IgD-negative memory B cell (primary cell): Measurements from ENCODE around the gene ITIH5. TPM values are rescaled to one million over a fixed set of nuclear protein-coding genes. Genes with fewer than 3 reads are reported as not detected.

Experiments
- H3K27ac Mint-ChIP-seq, 3 donors: one replicate each; pipeline ENCODE4 v1.8.0; 2020 to 2022; ENCODE audit warnings: mild to moderate bottlenecking in 3 of 3, mixed read lengths in 3 of 3, moderate library complexity in 1 of 3
- H3K27me3 Mint-ChIP-seq: one replicate; pipeline ENCODE4 v1.8.0; 2021; ENCODE audit warnings: mixed read lengths
- H3K36me3 Mint-ChIP-seq: one replicate; pipeline ENCODE4 v1.8.0; 2020; ENCODE audit warnings: mild to moderate bottlenecking, mixed read lengths
- H3K4me1 Mint-ChIP-seq, 3 donors: one replicate each; pipeline ENCODE4 v1.8.0; 2020 to 2022; ENCODE audit warnings: mixed read lengths in 3 of 3, mild to moderate bottlenecking in 1 of 3
- H3K4me3 Mint-ChIP-seq, 4 donors: one replicate each; pipeline ENCODE4 v1.8.0; 2020 to 2022; ENCODE audit warnings: mild to moderate bottlenecking in 4 of 4, mixed read lengths in 4 of 4, moderate library complexity in 3 of 4
- H3K9me3 Mint-ChIP-seq, 3 donors: one replicate each; pipeline ENCODE4 v1.8.0; 2020 to 2021; ENCODE audit warnings: mixed read lengths in 3 of 3, mild to moderate bottlenecking in 1 of 3
- polyA plus RNA-seq: library from polyadenylated mRNA; unstranded; fragments of 300-500 nt; fragmentation: Illumina TruSeq; gene quantifications from one replicate; pipeline ENCODE4 v1.2.3, GENCODE V29; 2021

The ITIH5 gene
- polyA plus RNA-seq, 1 donor from 2014 or later: not detected

DNA sequence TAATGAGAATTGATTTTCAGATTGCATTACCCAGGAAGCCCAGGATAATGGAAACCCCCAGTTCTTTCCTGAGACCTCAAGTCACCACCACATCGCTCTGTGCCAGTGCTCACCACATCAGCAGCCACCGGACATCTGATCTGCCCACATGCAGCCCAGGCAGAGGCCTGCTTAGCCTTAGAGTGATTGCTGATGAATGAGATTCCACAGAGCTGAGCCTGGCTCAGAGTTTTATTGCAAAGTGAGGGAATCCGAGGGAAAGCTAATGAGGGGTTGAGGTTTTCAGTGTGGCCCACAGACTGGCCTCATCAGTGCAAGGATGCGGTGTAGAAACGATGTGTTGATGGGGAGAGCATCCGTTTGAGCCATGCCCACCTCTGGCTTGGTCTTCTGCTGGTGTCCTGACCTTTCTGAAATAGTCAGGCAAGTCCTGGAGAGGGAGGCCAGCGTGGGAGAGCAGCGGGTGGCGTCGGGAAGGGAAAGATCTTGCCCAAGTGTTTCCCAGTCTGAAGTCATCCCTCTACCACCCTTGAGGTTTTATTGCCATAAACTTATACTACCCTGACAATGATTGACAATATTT is 120.3 kb downstream of the ITIH5 start:
- H3K4me1 Mint-ChIP-seq: no peaks in the 10 kb centered on the region
- no peak overlapping the region for H3K27ac Mint-ChIP-seq
- peaks cover 3% of the 10 kb centered on the region for H3K27me3 Mint-ChIP-seq
- peaks cover 5% of the 10 kb centered on the region for H3K36me3 Mint-ChIP-seq
- no peak overlapping the region for H3K4me3 Mint-ChIP-seq
- H3K9me3 Mint-ChIP-seq: no peaks in the 10 kb centered on the region

- Mint-ChIP-seq H3K4me1 (no peaks in the 10 kb centered on the region), H3K27me3 (peaks cover 4% of the 10 kb centered on the region), H3K36me3 (peaks cover 5% of the 10 kb centered on the region), H3K27ac (no peak overlapping the region), H3K4me3 (no peak overlapping the region), H3K9me3 (no peaks in the 10 kb centered on the region)
Measured at GRCh38 chr10:7545792-7546191, 121.0 kb downstream of the ITIH5 start.

- H3K4me1 Mint-ChIP-seq: no peaks in the 10 kb centered on the region
- H3K9me3 Mint-ChIP-seq: no peaks in the 10 kb centered on the region
- H3K27me3 Mint-ChIP-seq: peaks cover 4% of the 10 kb centered on the region
- no peak overlapping the region for H3K27ac Mint-ChIP-seq
- no peak overlapping the region for H3K4me3 Mint-ChIP-seq
- peaks cover 5% of the 10 kb centered on the region for H3K36me3 Mint-ChIP-seq
Measured at GRCh38 chr10:7545261-7545660, 121.5 kb downstream of the ITIH5 start.

- Mint-ChIP-seq H3K4me3 (no peak overlapping the region), H3K36me3 (peaks cover 4% of the 10 kb centered on the region), H3K4me1 (no peaks in the 10 kb centered on the region), H3K27me3 (peaks cover 4% of the 10 kb centered on the region), H3K9me3 (no peaks in the 10 kb centered on the region), H3K27ac (no peak overlapping the region)
Measured at GRCh38 chr10:7544203-7544602, 122.6 kb downstream of the ITIH5 start.

DNA sequence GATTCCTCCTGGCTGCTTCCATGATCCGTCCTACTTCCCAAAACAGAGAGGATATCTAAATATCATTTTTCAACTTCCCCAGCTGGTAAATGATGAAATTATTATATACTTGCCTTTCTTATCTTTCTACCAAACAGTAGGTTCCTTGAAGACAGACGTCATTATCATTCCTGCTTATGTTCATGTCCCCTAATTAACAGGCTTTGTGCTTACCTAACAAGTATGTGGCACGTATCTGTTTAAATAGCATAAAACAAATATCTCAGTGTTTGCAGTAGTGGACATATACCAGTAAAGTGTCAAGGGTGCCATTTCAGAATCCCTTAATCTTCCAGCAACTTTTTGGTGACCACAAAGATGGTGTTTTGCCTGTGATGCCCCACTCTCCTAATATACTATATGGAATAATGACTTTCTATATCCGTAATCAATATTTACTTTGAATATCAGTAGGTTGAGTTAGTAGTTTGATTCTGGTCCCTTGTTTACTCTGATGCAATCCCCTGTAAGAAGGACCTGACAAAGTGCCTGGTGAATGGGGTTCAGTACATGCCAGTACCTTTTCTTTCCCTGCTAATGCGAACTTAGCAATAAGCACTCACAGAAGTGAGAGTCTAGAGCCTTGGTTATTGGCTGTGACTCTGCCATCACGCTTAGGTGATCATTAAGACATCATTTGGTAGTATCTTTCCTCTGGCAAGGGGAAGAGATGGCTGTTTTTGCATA is 124.4 kb downstream of the ITIH5 start:
- no peaks in the 10 kb centered on the region for H3K36me3 Mint-ChIP-seq
- peaks cover 7 to 8% (median 7%) of the 10 kb centered on the region in 3 donors for H3K9me3 Mint-ChIP-seq
- peaks cover 0 to 2% (median 0%) of the 10 kb centered on the region in 3 donors for H3K4me1 Mint-ChIP-seq
- no peak overlapping the region for H3K4me3 Mint-ChIP-seq
- H3K27ac Mint-ChIP-seq: peak overlapping the region in 1 of 3 donors; percentile 58
- H3K27me3 Mint-ChIP-seq: peaks cover 1% of the 10 kb centered on the region

DNA sequence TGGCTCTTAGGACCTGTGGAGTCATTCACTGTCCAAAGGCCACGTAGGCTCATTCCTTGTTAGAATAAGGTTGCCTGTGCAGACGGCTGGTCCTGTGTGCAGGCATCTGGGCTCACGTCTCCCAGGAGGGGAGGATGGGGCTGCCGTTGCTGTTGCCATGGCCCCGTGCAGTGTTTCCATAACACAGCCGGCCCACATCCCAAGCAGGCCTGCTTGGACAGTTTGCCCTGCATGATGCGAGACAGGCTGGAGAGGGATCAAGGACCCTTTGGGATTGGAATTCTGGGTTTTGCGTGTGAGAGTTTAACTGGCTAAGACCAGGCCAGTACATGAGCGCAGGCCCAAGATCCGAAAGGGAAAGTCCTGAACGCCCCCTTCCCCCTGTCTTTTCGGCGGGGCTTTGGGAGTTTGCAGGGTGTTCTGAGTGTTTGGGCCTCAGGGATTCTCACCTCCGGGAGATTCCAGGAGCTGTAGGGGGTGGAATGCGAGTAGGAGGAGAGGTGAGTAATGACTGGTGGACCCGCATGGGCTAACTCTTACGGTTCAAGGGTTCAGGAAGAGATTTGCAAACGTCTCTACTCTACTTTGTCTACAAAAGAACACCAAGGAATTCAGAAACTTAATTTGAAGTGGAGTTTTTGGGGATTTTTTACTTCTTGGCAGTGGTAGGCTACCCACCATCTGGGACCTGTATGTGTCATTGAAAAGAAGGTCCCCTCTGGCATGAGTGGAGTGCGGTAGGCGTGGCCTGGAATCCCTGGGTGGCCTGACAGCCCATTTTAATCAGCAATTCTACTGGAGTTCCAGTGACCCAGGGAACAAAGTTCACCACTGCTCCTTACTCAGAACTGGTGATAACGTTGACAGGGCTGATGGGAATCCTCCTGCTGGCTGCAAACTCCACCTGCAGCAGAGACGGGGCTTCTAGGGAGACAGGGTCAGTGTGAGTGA is 125.4 kb downstream of the ITIH5 start:
- peaks cover 0 to 2% (median 0%) of the 10 kb centered on the region in 3 donors for H3K4me1 Mint-ChIP-seq
- H3K36me3 Mint-ChIP-seq: no peaks in the 10 kb centered on the region
- peak overlapping the region in 1 of 3 donors; percentile 19 for H3K27ac Mint-ChIP-seq
- peaks cover 1% of the 10 kb centered on the region for H3K27me3 Mint-ChIP-seq
- peaks cover 7 to 8% (median 7%) of the 10 kb centered on the region in 3 donors for H3K9me3 Mint-ChIP-seq
- no peak overlapping the region for H3K4me3 Mint-ChIP-seq

DNA sequence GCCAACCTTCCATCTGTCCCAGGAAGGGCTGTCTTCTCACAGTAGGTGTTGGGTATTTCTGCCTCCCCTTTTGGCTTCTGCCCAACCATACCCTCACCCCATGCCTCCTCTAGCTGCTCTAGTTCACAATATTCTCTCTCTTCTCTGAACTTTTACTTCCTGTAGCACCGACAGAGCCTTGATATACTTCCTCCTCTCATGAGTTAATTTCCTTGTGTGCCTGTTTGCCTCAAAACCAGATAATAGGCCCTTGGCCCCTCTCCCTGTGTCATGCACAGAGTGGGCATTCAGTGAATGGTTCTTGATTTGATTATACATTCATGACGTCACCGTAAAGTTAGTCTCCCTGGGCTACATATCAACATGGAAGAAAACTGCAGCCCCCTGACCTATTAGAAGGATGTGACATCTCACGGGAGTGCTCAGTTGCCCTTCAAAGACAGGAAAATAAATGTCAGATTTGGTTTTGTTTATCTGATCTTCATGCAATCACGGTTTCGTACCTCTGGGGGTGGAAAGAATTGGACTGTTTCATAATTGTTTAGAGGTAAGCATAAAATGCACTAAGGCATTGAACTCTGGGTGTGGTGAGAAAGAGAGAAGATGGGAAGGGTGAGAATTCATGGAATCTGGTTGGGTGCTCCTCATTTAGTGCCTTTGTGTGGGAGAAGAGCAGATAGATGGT is 127.7 kb downstream of the ITIH5 start:
- no peak overlapping the region for H3K4me3 Mint-ChIP-seq
- H3K9me3 Mint-ChIP-seq: peaks cover 7 to 8% (median 7%) of the 10 kb centered on the region in 3 donors
- H3K27ac Mint-ChIP-seq: peak overlapping the region in 1 of 3 donors; percentile 8

DNA sequence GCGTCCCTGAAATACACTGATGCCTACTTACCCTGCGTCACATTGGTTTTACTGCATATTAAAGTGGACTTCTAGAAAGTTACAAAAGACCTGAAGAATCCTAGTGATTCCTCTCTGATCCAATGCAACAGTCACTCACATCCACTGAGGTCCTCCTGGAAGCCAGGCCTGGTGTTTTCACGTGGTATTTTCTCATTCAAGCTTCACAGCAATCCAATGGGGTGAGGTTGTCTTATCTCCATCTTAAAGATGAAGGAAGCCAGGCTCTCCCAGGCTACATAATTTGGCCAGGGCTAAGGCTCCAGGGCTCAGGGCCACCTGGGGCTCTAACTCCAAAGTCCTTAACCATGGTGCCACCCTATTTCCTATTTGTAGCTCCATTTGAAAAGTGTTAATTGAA is 129.6 kb downstream of the ITIH5 start:
- peaks cover 7 to 8% (median 7%) of the 10 kb centered on the region in 3 donors for H3K9me3 Mint-ChIP-seq
- peaks cover 1% of the 10 kb centered on the region for H3K27me3 Mint-ChIP-seq
- H3K36me3 Mint-ChIP-seq: no peaks in the 10 kb centered on the region
- no peak overlapping the region for H3K4me3 Mint-ChIP-seq
- H3K27ac Mint-ChIP-seq: no peak overlapping the region
- H3K4me1 Mint-ChIP-seq: peaks cover 0 to 2% (median 0%) of the 10 kb centered on the region in 3 donors

More for the DNA sequence above, 127.7 kb downstream of the ITIH5 start:
- H3K36me3 Mint-ChIP-seq: no peaks in the 10 kb centered on the region
- peaks cover 0 to 2% (median 0%) of the 10 kb centered on the region in 3 donors for H3K4me1 Mint-ChIP-seq
- peaks cover 1% of the 10 kb centered on the region for H3K27me3 Mint-ChIP-seq

- Mint-ChIP-seq H3K27me3 (peaks cover 8% of the 10 kb centered on the region), H3K27ac (no peak overlapping the region), H3K4me3 (no peak overlapping the region), H3K36me3 (peaks cover 1% of the 10 kb centered on the region), H3K4me1 (peaks cover 0 to 2% (median 0%) of the 10 kb centered on the region in 3 donors), H3K9me3 (peaks cover 7 to 8% (median 7%) of the 10 kb centered on the region in 3 donors)
Measured at GRCh38 chr10:7534480-7534852, 132.3 kb downstream of the ITIH5 start.

DNA sequence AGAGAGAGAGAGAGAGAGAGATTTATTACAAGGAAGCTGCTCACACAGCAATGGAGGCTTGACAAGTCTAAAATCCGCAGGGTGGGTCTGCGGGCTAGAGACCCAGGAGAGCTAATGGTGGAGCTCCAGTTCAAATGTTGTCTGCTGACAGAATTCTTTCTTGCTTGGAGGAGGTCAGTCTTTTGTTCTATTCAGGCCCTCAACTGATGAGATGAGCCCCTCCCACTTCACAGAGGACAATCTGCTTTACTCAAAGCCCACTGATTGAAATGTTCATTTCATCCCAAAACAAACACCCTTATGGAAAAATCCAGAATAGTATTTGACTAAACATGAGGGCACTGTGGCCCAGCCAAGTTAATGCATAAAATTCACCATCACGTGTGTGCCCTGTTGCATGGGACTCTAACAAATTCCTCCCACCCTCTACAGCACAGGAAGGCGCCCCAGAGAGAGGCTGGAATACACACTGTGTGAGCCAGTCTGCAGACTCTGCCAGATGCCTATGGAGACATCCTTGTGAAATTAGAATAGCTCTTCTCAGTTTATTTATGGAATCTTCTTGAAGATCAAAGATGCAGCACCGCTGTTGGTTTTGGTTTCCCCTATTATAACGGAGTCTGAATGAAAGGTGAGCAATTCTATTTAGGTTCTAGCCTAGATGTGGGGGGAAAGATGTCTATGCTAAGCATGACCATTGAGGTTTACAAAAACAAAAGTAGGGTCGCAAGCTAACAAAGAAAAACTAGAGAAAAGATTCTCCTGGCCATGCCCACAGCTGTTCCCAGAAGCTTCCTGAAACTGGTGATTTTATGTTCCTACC is 132.9 kb downstream of the ITIH5 start:
- H3K4me3 Mint-ChIP-seq: no peak overlapping the region
- H3K36me3 Mint-ChIP-seq: peaks cover 1% of the 10 kb centered on the region
- H3K4me1 Mint-ChIP-seq: peaks cover 0 to under 1% (median 0%) of the 10 kb centered on the region in 3 donors
- H3K9me3 Mint-ChIP-seq: peaks cover 7 to 8% (median 7%) of the 10 kb centered on the region in 3 donors
- H3K27me3 Mint-ChIP-seq: peaks cover 8% of the 10 kb centered on the region
- H3K27ac Mint-ChIP-seq: no peak overlapping the region

DNA sequence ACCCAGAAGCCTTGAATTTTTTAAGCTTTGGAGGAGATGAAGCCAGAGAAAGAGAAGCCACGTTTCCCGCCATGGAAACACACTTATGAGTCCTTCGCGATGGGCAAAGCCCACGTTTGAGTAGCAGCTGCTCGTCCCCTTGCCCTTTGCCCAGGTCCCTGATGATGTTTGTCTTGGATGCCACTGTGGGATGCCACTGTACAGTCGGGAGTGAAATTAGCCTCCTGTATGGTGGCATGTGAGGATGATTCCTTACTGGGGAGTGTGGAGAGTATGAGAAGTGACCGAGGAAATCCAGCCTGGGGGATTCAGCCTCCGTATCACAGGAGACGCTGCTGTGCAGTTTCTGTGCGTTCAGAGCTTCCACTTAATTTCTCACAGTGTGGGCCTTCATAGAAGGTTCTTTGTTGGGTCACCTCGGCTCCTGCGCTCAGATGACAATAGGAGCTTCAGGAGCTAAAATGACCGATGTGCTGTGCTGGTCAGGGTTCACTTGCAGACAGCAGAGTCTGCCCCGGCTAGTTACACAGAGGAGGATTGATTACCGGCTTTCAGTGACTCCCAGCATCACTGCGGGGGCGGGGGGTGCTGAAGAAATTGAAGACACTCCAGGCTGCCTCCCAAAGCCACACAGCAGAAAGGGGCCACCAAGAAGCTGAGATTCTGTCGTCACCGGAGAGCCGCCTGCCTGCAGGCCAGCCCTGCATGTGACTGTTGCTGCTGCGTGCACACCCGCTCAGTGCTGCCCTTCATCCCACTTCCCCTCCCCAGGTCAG is 133.9 kb downstream of the ITIH5 start:
- Mint-ChIP-seq H3K4me1 (no peaks in the 10 kb centered on the region), H3K36me3 (peaks cover 3% of the 10 kb centered on the region), H3K27ac (no peak overlapping the region), H3K27me3 (peaks cover 8% of the 10 kb centered on the region), H3K4me3 (no peak overlapping the region), H3K9me3 (peaks cover 0 to 1% (median 1%) of the 10 kb centered on the region in 3 donors)

DNA sequence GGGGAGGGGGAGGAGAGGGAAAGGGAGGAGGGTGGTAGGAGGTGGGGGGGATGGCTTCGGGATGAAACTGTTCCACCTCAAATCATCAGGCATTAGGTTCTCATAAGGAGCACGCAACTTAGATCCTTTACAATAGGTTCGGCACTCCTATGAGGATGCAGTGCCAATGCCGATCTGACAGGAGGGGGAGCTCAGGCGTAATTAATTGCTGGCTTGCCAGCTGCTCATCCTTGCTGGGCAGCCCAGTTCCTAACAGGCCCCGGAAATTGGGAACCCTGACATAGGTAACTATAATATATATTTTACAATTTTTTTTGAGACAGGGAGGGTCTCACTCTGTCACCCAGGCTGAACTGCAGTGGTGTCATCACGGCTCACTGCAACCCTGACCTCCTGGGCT is 137.1 kb downstream of the ITIH5 start:
- Mint-ChIP-seq H3K36me3 (peaks cover 3% of the 10 kb centered on the region), H3K27ac (no peak overlapping the region), H3K4me3 (no peak overlapping the region), H3K9me3 (no peaks in the 10 kb centered on the region), H3K4me1 (peaks cover 0 to 4% (median 3%) of the 10 kb centered on the region in 3 donors), H3K27me3 (peaks cover 16% of the 10 kb centered on the region)

DNA sequence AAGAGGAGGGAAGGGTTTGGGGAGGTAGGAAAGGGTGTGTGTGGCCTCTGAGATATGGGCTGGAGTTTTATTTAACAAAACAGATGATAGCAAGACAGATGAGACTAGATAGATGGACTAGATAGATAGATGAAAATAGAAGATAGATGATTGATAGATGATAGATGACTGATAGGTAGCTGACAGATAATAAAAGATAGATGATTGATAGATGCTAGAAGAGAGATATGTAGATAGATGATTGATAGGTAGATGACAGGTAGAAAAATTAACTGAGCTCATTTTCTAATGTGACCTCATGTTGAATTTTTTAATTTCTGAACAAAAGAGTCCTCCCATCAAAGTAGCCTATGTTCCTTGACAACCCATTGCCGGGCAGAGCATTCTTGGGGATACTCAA is 139.3 kb downstream of the ITIH5 start:
- Mint-ChIP-seq H3K36me3 (peaks cover 3% of the 10 kb centered on the region), H3K4me1 (peaks cover 0 to 4% (median 3%) of the 10 kb centered on the region in 3 donors), H3K27ac (no peak overlapping the region), H3K27me3 (peaks cover 18% of the 10 kb centered on the region), H3K4me3 (no peak overlapping the region), H3K9me3 (no peaks in the 10 kb centered on the region)
